Measurements from ENCODE around the gene PRRC2B.
A peak's percentile ranks its signal among the peaks of the same experiment; 100 is the strongest.
"Not testable (repeated sequence)": the region's sequence is repeated elsewhere in the genome, so short reads cannot be mapped to it uniquely, and the experiment has no call there.

Gene PRRC2B

GRCh38 chr9:131386281-131386680 lies 7.6 kb upstream of the PRRC2B start:
- no peak for DNase-seq (ENCODE audit: low spot score)
- ChIA-PET CTCF (no interaction called here), POLR2A (ENCODE audit: low non-redundant PET) (no interaction called here)
- H3K27ac ChIP-seq, result no peak overlapping the region
- no peak for TF ChIP-seq CTCF (conservative IDR thresholded peaks at IDR 0.05; ENCODE audit: low read depth)

- no peak for DNase-seq (ENCODE audit: low spot score)
- ChIA-PET POLR2A (ENCODE audit: low non-redundant PET) (no interaction called here), CTCF (no interaction called here)
- TF ChIP-seq CTCF (conservative IDR thresholded peaks at IDR 0.05; ENCODE audit: low read depth), result no peak
- no peak overlapping the region for H3K27ac ChIP-seq
Observed at GRCh38 chr9:131387394-131387793, 6.5 kb upstream of the PRRC2B start.

GRCh38 chr9:131391020-131391419 lies 2.9 kb upstream of the PRRC2B start:
- CTCF ChIA-PET, result no interaction called here
- POLR2A ChIA-PET (ENCODE audit: low non-redundant PET), result interaction anchor here (0.6 kb wide), 1 partner anchor 32 kb away, joined by 4 read pairs; no protein-coding TSS in a partner anchor
- H3K27ac ChIP-seq, result no peak overlapping the region
- no peak for DNase-seq (ENCODE audit: low spot score)
- no peak for TF ChIP-seq CTCF (conservative IDR thresholded peaks at IDR 0.05; ENCODE audit: low read depth)

GRCh38 chr9:131391504-131391903 lies 2.4 kb upstream of the PRRC2B start:
- CTCF ChIA-PET, result interaction anchor here (0.6 kb wide), 2 partner anchors 31 to 724 kb away, joined by 3 to 4 read pairs; no protein-coding TSS in a partner anchor
- no peak for DNase-seq (ENCODE audit: low spot score)
- no peak for TF ChIP-seq CTCF (conservative IDR thresholded peaks at IDR 0.05; ENCODE audit: low read depth)
- POLR2A ChIA-PET (ENCODE audit: low non-redundant PET), result no interaction called here
- H3K27ac ChIP-seq, result no peak overlapping the region

- ChIA-PET CTCF (no interaction called here), POLR2A (ENCODE audit: low non-redundant PET) (interaction anchor here (0.7 kb wide), 1 partner anchor 50 kb away, joined by 4 read pairs; no protein-coding TSS in a partner anchor)
- H3K27ac ChIP-seq, result peak overlapping the region; percentile 99
- peak; percentile 63 for DNase-seq (ENCODE audit: low spot score)
- no peak for TF ChIP-seq CTCF (conservative IDR thresholded peaks at IDR 0.05; ENCODE audit: low read depth)
Observed at GRCh38 chr9:131394464-131395156, 724 bp downstream of the PRRC2B start.

- ChIA-PET POLR2A (ENCODE audit: low non-redundant PET) (interaction anchor here (0.7 kb wide), 1 partner anchor 49 kb away, joined by 4 read pairs; no protein-coding TSS in a partner anchor), CTCF (interaction anchor here (0.6 kb wide), 1 partner anchor 60 kb away, joined by 11 read pairs; no protein-coding TSS in a partner anchor)
- peak overlapping the region; percentile 99 for H3K27ac ChIP-seq
- no peak for TF ChIP-seq CTCF (conservative IDR thresholded peaks at IDR 0.05; ENCODE audit: low read depth)
- DNase-seq (ENCODE audit: low spot score), result peak; percentile 76
Observed at GRCh38 chr9:131395157-131396098, 1.5 kb downstream of the PRRC2B start.

GRCh38 chr9:131396099-131396479 lies 2.2 kb downstream of the PRRC2B start:
- POLR2A ChIA-PET (ENCODE audit: low non-redundant PET); DNase-seq (ENCODE audit: low spot score): not testable (repeated sequence)
- H3K27ac ChIP-seq, result peak overlapping the region; percentile 99
- CTCF ChIA-PET, result interaction anchor here (0.6 to 1.8 kb wide), 2 partner anchors 11 to 60 kb away, joined by 10 to 11 read pairs; no protein-coding TSS in a partner anchor
